Nephron progenitor cell (in vitro differentiated cells): ENCODE results near the gene ASCC1.
A peak's percentile ranks its signal among the peaks of the same experiment; 100 is the strongest.

Experiments
- DNase-seq: peaks from one replicate; pipeline ENCODE4 v3.0.0; 2021
- H3K27ac Mint-ChIP-seq: 2 replicates; pipeline ENCODE4 v1.8.0; 2021; ENCODE audit warnings: mild to moderate bottlenecking, moderate library complexity, mixed read lengths
- H3K27me3 Mint-ChIP-seq: 2 replicates; pipeline ENCODE4 v1.8.0; 2021; ENCODE audit warnings: mild to moderate bottlenecking, low read depth, mixed read lengths; ENCODE audit not compliant: poor library complexity
- H3K36me3 Mint-ChIP-seq: 2 replicates; pipeline ENCODE4 v1.8.0; 2021; ENCODE audit warnings: low read depth, mixed read lengths
- H3K4me1 Mint-ChIP-seq: 2 replicates; pipeline ENCODE4 v1.8.0; 2021; ENCODE audit warnings: mixed read lengths
- H3K4me3 Mint-ChIP-seq: 2 replicates; pipeline ENCODE4 v1.8.0; 2021; ENCODE audit warnings: mild to moderate bottlenecking, moderate library complexity, mixed read lengths
- H3K9me3 Mint-ChIP-seq: 2 replicates; pipeline ENCODE4 v1.8.0; 2021; ENCODE audit warnings: mild to moderate bottlenecking, moderate library complexity, mixed read lengths
- TF ChIP-seq, protein P1 (sequence below): fragments of 200-600 bp; sonication (generic); IDR thresholded peaks from 2 replicates; pipeline ENCODE4 v1.5.0; 2021; ENCODE audit warnings: antibody characterized with exemption

ASCC1 gene

DNA sequence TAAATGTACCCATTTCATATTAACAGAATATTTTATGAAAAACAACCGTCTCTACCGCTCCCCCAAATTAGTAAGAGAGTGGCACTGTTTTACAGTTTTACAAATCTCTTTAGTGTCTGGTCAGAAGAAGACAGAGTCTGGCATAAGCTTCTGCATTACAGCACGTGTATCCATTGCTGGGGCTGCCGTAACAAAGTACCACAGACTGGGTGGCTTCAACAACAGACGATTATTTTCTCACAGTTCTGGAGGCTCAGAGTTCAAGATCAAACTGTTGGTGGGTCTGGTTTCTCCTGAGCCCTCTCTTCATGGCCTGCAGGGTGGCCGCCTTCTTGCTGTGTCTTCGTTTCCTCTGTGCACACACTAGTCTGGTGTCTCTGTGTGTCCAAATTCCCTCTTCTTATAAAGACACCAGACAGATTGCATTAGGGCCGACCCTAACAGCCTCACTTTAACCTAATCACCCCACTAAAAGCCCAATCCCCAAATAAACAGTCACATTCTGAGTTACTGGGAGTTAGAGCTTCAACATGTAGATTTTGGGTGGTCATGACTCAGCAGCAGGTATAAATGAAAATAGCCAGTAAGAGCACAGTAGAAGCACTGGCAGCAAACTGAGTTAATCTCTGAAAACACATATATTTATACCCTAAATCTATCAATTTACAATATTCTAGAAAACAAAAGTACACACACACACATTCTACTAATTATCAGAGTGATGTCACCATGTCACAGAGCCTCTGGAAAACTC, 123.7 kb downstream of the ASCC1 start:
- Mint-ChIP-seq H3K36me3 (peaks cover 29% of the 10 kb centered on the region), H3K4me3 (no peak overlapping the region)
- TF ChIP-seq, protein P1, sequence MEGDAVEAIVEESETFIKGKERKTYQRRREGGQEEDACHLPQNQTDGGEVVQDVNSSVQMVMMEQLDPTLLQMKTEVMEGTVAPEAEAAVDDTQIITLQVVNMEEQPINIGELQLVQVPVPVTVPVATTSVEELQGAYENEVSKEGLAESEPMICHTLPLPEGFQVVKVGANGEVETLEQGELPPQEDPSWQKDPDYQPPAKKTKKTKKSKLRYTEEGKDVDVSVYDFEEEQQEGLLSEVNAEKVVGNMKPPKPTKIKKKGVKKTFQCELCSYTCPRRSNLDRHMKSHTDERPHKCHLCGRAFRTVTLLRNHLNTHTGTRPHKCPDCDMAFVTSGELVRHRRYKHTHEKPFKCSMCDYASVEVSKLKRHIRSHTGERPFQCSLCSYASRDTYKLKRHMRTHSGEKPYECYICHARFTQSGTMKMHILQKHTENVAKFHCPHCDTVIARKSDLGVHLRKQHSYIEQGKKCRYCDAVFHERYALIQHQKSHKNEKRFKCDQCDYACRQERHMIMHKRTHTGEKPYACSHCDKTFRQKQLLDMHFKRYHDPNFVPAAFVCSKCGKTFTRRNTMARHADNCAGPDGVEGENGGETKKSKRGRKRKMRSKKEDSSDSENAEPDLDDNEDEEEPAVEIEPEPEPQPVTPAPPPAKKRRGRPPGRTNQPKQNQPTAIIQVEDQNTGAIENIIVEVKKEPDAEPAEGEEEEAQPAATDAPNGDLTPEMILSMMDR, result no peak

GRCh38 chr10:72090326-72090725, 125.8 kb downstream of the ASCC1 start:
- TF ChIP-seq, protein P1, result no peak
- no peaks in the 10 kb centered on the region for H3K9me3 Mint-ChIP-seq
- no peak overlapping the region for H3K4me3 Mint-ChIP-seq
- peaks cover 15% of the 10 kb centered on the region for H3K36me3 Mint-ChIP-seq
- no peak for DNase-seq
- no peak overlapping the region for H3K27ac Mint-ChIP-seq
- H3K4me1 Mint-ChIP-seq, result peaks cover 51% of the 10 kb centered on the region
- H3K27me3 Mint-ChIP-seq, result peaks cover 40% of the 10 kb centered on the region

More for the DNA sequence above, 123.7 kb downstream of the ASCC1 start:
- DNase-seq, result no peak
- Mint-ChIP-seq H3K27me3 (peaks cover 20% of the 10 kb centered on the region), H3K27ac (no peak overlapping the region), H3K9me3 (no peaks in the 10 kb centered on the region), H3K4me1 (peaks cover 54% of the 10 kb centered on the region)

DNA sequence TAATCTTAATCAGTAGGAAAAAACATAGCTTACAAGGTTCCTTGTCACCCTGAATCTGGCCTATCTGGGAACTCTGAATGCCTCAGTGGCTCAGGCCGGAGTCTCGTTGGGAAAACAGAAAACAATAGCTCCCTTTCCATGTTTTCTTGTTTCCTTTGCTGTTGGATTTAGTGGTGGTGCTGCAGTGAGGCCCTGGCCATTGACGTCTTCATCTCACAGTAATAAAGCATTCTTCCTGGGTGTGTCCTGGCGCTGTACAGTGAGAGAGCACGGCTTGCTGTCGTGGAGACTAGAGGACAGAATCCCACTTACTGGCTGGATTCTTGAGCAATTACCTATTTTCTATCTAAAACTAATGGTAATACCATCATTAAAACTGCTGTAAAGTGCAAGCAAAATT, 126.5 kb downstream of the ASCC1 start:
- Mint-ChIP-seq H3K4me1 (peaks cover 57% of the 10 kb centered on the region), H3K4me3 (no peak overlapping the region), H3K27ac (no peak overlapping the region), H3K27me3 (peaks cover 47% of the 10 kb centered on the region), H3K36me3 (peaks cover 20% of the 10 kb centered on the region), H3K9me3 (no peaks in the 10 kb centered on the region)
- TF ChIP-seq, protein P1, result no peak
- no peak for DNase-seq

- H3K4me3 Mint-ChIP-seq, result peak overlapping the region; percentile 89
These were observed 127.0 kb downstream of the ASCC1 start for GRCh38 chr10:72088889-72089575.

DNA sequence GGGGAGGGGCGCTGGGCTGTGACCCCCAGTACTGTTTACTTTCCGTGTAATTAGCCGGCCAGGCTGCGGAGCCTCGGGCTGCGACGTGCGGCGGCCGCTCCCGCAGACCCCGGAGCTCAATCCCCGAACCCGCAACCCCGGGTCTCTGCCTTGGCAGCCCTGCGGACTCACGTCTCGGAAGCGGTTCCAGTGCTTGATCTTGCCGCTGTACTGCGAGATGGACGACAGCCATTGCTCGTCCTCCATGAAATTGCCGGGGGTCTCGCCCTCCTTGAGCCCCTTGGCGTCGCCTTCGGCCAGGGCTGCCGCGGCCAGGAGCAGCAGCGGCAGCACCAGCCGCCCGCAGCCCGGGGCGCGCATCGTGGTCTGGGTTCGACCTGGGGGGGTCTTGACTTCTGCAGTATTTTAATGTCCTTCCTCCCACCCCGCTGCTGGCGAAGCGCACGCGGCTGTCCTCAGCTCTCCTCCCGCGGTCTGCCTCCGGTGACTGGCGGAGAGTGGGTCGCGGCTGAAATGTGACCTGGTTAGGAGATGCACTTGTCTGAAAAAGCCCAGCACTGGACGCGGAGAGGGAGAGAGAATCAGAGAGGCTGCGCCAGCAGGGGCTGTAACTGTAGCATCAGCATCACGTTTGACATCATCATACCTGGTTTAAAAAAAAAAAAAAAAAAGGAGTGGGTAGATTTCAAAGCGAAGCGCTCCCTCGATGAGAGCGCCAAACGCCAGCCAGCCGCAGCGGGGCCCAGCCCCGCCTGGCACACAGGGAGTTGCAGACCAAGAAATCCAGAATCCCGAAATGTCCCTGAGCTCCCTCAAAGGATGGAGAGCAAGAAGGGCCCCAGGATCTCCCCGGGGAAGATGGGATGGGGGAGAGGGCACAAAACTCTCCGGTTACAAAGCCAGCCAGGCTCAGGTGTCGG, 127.8 kb downstream of the ASCC1 start, which contains the start of gene SPOCK2:
SPOCK2 (minus strand) TSS at position 583 of the 920 bp plus-strand sequence; CDS start at position 360, 223 bp downstream.
- TF ChIP-seq, protein P1, result no peak
- H3K27me3 Mint-ChIP-seq, result peaks cover 48% of the 10 kb centered on the region
- H3K9me3 Mint-ChIP-seq, result no peaks in the 10 kb centered on the region
- peaks cover 17% of the 10 kb centered on the region for H3K36me3 Mint-ChIP-seq
- H3K4me1 Mint-ChIP-seq, result peaks cover 63% of the 10 kb centered on the region
- peak within 1 kb of the TSS; percentile 90 for H3K4me3 Mint-ChIP-seq
- peak within 1 kb of the TSS; percentile 47 for H3K27ac Mint-ChIP-seq
- DNase-seq, result peak; percentile 59

More at GRCh38 chr10:72088889-72089575, 127.0 kb downstream of the ASCC1 start:
- TF ChIP-seq, protein P1, result no peak
- Mint-ChIP-seq H3K36me3 (peaks cover 17% of the 10 kb centered on the region), H3K9me3 (no peaks in the 10 kb centered on the region), H3K27ac (no peak overlapping the region), H3K4me1 (peaks cover 55% of the 10 kb centered on the region), H3K27me3 (peaks cover 48% of the 10 kb centered on the region)
- peak; percentile 66 for DNase-seq
